Breast epithelium (tissue), 4 donors: ENCODE data around the gene DNAJA2. TPM values are rescaled to one million over a fixed set of nuclear protein-coding genes. Genes with fewer than 3 reads are reported as not detected.
"Not testable (repeated sequence)": the region's sequence is repeated elsewhere in the genome, so short reads cannot be mapped to it uniquely, and the experiment has no call there.

Experiments
- DNase-seq, 2 donors: peaks; one replicate each; pipeline ENCODE4 v3.0.0-alpha.2; 2019; ENCODE audit warnings: low spot score in 2 of 2
- H3K27ac ChIP-seq, 2 donors: fragments of 200-600 bp; sonication (generic) in 1 of 2; one replicate each; pipeline ENCODE4 v1.5.1; 2016 to 2019; ENCODE audit warnings: mild to moderate bottlenecking in 1 of 2
- H3K27me3 ChIP-seq, 2 donors: fragments of 200-600 bp; sonication (generic) in 1 of 2; one replicate each; pipeline versions ENCODE4 v1.5.1 to v1.6.0; 2017 to 2019; ENCODE audit warnings: control low read depth in 1 of 2, mild to moderate bottlenecking in 1 of 2
- H3K36me3 ChIP-seq: fragments of 200-600 bp; one replicate; pipeline ENCODE4 v1.5.1; 2019
- H3K4me1 ChIP-seq, 2 donors: fragments of 200-600 bp; sonication (generic); one replicate each; pipeline ENCODE4 v1.5.1; 2016 to 2019; ENCODE audit warnings: control low read depth in 1 of 2
- H3K4me3 ChIP-seq, 3 donors: fragments of 200-600 bp; sonication (generic); 1 replicate in 2 of 3; 2 replicates in 1 of 3; pipeline ENCODE4 v1.5.1; 2016 to 2019; ENCODE audit warnings: mild to moderate bottlenecking in 3 of 3, moderate library complexity in 2 of 3
- H3K9me3 ChIP-seq, 2 donors: fragments of 200-600 bp; sonication (generic) in 1 of 2; one replicate each; pipeline ENCODE4 v1.5.1; 2016 to 2019; ENCODE audit warnings: control low read depth in 1 of 2
- POLR2A ChIP-seq: fragments of 450-650 bp; IDR thresholded peaks from one replicate; pipeline ENCODE4 v1.6.1; 2016; ENCODE audit warnings: antibody characterized with exemption, mild to moderate bottlenecking, moderate library complexity
- POLR2AphosphoS5 ChIP-seq, 3 donors: sonication (generic); formaldehyde crosslinking; IDR thresholded peaks; one replicate each; pipeline ENCODE4 v1.6.1; 2017; ENCODE audit warnings: antibody characterized with exemption in 3 of 3
- intact Hi-C: fragments of 100-400 bp; cut with DNase I; formaldehyde crosslinking; loops from one replicate; pipeline ENCODE4 v1.15.1; 2023; ENCODE audit warnings: low total_unique reads
- total RNA-seq, 3 donors: library from RNA; depleted of rRNA; stranded (reverse); fragments of >200 nt; gene quantifications; one replicate each; pipeline ENCODE4 v1.1.0, GENCODE V29; 2016
- TF ChIP-seq, protein P1 (sequence below), 3 donors: fragments of 450-650 bp; IDR thresholded peaks; one replicate each; pipeline ENCODE4 v1.5.1; 2016 to 2017; ENCODE audit warnings: antibody characterized with exemption in 3 of 3, mild to moderate bottlenecking in 3 of 3, moderate library complexity in 3 of 3

The DNAJA2 gene
- total RNA-seq, 3 donors from 2014 or later = 44.6 to 65.3 (median 51.2) TPM

DNA sequence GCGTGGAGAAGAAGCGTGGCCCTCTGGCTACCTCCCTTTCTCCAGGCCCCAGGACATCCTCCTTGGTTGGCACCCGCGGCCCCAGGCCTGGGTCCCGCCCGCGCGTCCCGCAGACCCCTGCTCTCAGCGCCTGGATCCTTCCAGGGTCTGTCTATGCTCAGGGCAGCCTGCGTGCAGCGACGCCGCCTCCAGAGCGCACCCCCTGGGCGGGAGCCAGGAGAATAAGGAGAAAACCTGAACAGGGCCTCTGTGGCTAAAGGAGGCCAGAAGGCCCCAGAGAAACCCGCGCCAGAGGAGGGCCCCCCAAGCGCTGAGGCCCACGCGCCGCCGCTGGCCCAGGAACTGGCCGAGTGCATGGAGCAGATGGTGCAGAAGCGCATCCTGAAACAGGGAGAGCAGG lies 40.4 kb upstream of the DNAJA2 start:
- no peak for DNase-seq
- intact Hi-C loops = no loop called here
- Histone ChIP-seq H3K27ac (no peak overlapping the region), H3K4me3 (no peak overlapping the region), H3K9me3 (no peaks in the 10 kb centered on the region), H3K27me3 (no peaks in the 10 kb centered on the region), H3K4me1 (no peaks in the 10 kb centered on the region), H3K36me3 (no peaks in the 10 kb centered on the region)
- TF ChIP-seq, protein P1, sequence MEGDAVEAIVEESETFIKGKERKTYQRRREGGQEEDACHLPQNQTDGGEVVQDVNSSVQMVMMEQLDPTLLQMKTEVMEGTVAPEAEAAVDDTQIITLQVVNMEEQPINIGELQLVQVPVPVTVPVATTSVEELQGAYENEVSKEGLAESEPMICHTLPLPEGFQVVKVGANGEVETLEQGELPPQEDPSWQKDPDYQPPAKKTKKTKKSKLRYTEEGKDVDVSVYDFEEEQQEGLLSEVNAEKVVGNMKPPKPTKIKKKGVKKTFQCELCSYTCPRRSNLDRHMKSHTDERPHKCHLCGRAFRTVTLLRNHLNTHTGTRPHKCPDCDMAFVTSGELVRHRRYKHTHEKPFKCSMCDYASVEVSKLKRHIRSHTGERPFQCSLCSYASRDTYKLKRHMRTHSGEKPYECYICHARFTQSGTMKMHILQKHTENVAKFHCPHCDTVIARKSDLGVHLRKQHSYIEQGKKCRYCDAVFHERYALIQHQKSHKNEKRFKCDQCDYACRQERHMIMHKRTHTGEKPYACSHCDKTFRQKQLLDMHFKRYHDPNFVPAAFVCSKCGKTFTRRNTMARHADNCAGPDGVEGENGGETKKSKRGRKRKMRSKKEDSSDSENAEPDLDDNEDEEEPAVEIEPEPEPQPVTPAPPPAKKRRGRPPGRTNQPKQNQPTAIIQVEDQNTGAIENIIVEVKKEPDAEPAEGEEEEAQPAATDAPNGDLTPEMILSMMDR (IDR thresholded peaks at IDR 0.05) = no peak

DNA sequence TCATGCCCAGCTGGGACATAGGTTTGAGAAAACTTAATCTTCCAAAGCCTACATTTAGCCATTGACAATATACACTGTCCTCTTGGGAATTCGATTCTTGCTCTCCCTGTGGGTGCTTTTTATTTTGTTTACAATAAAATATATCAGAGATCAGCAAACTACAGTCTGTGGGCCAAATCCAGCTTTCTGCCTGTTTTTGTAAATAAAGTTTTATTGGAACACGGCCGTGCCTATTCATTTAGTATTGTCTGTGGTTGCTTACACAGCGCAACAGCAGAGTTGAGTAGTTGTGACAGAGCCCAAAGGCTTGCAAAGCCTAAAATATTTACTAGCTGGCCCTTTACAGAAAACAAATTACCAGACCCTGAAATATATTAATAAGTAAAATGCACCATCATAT lies 39.7 kb upstream of the DNAJA2 start:
- no peaks in the 10 kb centered on the region for H3K4me1 ChIP-seq
- H3K9me3 ChIP-seq = no peaks in the 10 kb centered on the region
- H3K4me3 ChIP-seq = no peak overlapping the region
- intact Hi-C loops = no loop called here
- no peaks in the 10 kb centered on the region for H3K36me3 ChIP-seq
- H3K27me3 ChIP-seq = no peaks in the 10 kb centered on the region
- no peak for DNase-seq
- H3K27ac ChIP-seq = no peak overlapping the region
- TF ChIP-seq, protein P1 (IDR thresholded peaks at IDR 0.05) = no peak
- no peak for TF ChIP-seq POLR2A
- no peak for TF ChIP-seq POLR2AphosphoS5 (IDR thresholded peaks at IDR 0.05)

DNA sequence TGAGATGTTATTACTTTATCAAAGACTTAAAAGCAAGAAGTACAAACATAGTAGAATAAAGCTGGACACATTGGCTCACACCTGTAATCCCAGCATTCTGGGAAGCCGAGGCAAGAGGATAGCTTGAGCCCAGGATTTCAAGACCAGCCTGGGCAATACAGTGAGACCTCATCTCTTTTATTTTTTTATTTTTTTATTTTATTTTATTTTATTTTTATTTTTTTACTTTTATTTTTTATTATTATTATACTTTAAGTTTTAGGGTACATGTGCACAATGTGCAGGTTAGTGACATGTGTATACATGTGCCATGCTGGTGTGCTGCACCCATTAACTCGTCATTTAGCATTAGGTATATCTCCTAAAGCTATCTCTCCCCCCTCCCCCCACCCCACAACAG lies 37.3 kb upstream of the DNAJA2 start:
- DNase-seq, H3K36me3 ChIP-seq, H3K27me3 ChIP-seq, H3K4me1 ChIP-seq, H3K27ac ChIP-seq, H3K4me3 ChIP-seq, intact Hi-C loops, H3K9me3 ChIP-seq: not testable (repeated sequence)

DNA sequence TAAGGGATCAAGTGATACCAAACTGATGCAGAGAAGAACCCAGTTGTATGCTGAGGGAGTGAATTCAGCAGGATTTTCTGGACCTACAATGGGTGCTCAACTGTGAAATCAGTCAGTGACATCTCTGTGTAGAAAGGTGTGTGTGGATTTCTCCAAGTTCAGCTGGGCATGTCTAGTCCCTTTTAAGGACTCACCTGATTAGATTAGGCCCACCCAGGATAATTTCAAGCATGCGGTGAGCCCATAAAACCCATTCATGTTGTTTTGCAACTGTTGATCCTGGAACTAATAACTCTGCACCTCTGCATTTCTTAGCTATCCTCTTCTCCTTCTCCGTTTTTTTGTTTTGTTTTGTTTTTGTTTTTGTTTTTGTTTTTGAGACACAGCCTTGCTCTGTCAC lies 35.1 kb upstream of the DNAJA2 start:
- intact Hi-C loops = no loop called here
- Histone ChIP-seq H3K4me1 (no peaks in the 10 kb centered on the region), H3K9me3 (no peaks in the 10 kb centered on the region), H3K36me3 (no peaks in the 10 kb centered on the region), H3K4me3 (no peak overlapping the region), H3K27me3 (no peaks in the 10 kb centered on the region), H3K27ac (no peak overlapping the region)
- no peak for DNase-seq
- TF ChIP-seq POLR2AphosphoS5 (IDR thresholded peaks at IDR 0.05) = no peak
- TF ChIP-seq, protein P1 (IDR thresholded peaks at IDR 0.05) = no peak
- no peak for TF ChIP-seq POLR2A

DNA sequence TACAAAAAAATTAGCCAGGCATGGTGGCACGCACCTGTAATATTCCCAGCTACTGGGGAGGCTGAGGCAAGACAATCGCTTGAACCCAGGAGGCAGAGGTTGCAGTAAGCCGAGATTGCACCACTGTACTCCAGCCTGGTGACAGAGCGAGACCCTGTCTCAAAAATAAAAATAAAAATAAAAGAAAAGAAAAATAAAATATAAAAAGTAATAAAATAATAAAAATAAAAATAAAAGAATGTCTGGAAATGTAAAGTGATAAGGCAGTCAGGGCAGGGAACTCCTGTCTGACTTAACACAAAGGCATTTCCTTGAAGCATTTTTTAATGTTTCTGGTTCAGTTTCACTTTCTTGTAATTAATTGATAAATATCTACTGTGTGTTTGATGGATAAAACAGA lies 34.7 kb upstream of the DNAJA2 start:
- no peak overlapping the region for H3K27ac ChIP-seq
- TF ChIP-seq, protein P1 (IDR thresholded peaks at IDR 0.05) = no peak
- no peak for TF ChIP-seq POLR2AphosphoS5 (IDR thresholded peaks at IDR 0.05)
- no peak for TF ChIP-seq POLR2A
- H3K27me3 ChIP-seq = no peaks in the 10 kb centered on the region
- no peaks in the 10 kb centered on the region for H3K9me3 ChIP-seq
- H3K36me3 ChIP-seq = no peaks in the 10 kb centered on the region
- no peak overlapping the region for H3K4me3 ChIP-seq
- intact Hi-C loops = no loop called here
- DNase-seq = no peak
- H3K4me1 ChIP-seq = no peaks in the 10 kb centered on the region

DNA sequence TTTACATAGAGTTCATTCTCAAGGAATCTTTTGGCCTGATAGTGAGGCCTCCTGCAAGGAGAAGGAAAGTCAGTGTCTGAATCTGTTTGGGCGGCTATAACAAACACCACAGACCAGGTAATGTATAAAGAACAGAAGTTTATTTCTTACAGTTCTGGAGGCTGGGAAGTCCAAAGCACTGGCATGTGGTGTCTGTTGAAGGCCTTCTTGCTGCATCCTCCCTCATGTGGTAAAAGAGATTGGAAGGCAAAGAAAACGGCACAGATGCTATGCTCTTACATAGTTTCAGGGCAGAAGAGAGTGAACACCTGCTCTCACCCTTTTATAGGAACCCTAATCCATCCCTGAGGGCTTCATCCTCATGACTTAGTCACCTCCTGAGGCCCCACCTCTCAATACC lies 31.2 kb upstream of the DNAJA2 start:
- intact Hi-C loops = no loop called here
- H3K4me3 ChIP-seq = no peak overlapping the region

DNA sequence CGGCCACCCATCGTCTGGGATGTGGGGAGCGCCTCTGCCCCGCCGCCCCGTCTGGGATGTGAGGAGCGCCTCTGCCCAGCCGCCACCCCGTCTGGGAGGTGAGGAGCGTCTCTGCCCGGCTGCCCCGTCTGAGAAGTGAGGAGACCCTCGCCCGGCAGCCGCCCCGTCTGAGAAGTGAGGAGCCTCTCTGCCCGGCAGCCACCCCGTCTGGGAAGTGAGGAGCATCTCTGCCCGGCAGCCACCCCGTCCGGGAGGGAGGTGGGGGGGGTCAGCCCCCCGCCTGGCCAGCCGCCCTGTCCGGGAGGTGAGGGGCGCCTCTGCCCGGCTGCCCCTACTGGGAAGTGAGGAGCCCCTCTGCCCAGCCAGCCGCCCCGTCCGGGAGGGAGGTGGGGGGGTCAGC lies 26.6 kb upstream of the DNAJA2 start:
- H3K9me3 ChIP-seq, H3K36me3 ChIP-seq, H3K4me1 ChIP-seq, H3K27ac ChIP-seq, intact Hi-C loops, DNase-seq, H3K4me3 ChIP-seq, H3K27me3 ChIP-seq: not testable (repeated sequence)

More for the DNA sequence above, 31.2 kb upstream of the DNAJA2 start:
- DNase-seq = no peak
- H3K4me1 ChIP-seq = no peaks in the 10 kb centered on the region
- H3K9me3 ChIP-seq = no peaks in the 10 kb centered on the region
- TF ChIP-seq, protein P1 (IDR thresholded peaks at IDR 0.05) = no peak
- no peak for TF ChIP-seq POLR2A
- TF ChIP-seq POLR2AphosphoS5 (IDR thresholded peaks at IDR 0.05) = no peak
- H3K36me3 ChIP-seq = no peaks in the 10 kb centered on the region
- H3K27me3 ChIP-seq = no peaks in the 10 kb centered on the region
- H3K27ac ChIP-seq = no peak overlapping the region
